ENCODE measurements around the gene SYDE1.

SYDE1 gene

GRCh38 chr19:15108845-15109767 is 1.9 kb downstream of the SYDE1 start:
- DNase-seq = no peak

GRCh38 chr19:15109768-15110417 is 2.7 kb downstream of the SYDE1 start:
- no peak for DNase-seq

- DNase-seq = no peak
Observed at GRCh38 chr19:15110418-15110815, 3.2 kb downstream of the SYDE1 start.

- DNase-seq = no peak
Observed at GRCh38 chr19:15111758-15112157, 4.6 kb downstream of the SYDE1 start.

GRCh38 chr19:15112385-15112784 is 5.2 kb downstream of the SYDE1 start:
- peak; percentile 40 for DNase-seq

GRCh38 chr19:15113245-15114152 is 6.3 kb downstream of the SYDE1 start:
- DNase-seq = no peak

- DNase-seq = no peak
Observed at GRCh38 chr19:15114153-15114540, 6.9 kb downstream of the SYDE1 start.

GRCh38 chr19:15115080-15115479 is 7.9 kb downstream of the SYDE1 start:
- DNase-seq = no peak

GRCh38 chr19:15115762-15116615 is 8.8 kb downstream of the SYDE1 start:
- no peak for DNase-seq

GRCh38 chr19:15116856-15117255 is 9.7 kb downstream of the SYDE1 start:
- DNase-seq = no peak

- DNase-seq = no peak
Observed at GRCh38 chr19:15118248-15118647, 11.0 kb downstream of the SYDE1 start.

GRCh38 chr19:15118789-15119494 is 11.7 kb downstream of the SYDE1 start:
- no peak for DNase-seq

- no peak for DNase-seq
Observed at GRCh38 chr19:15120135-15121026, 13.2 kb downstream of the SYDE1 start.

GRCh38 chr19:15122331-15123030 is 15.3 kb downstream of the SYDE1 start:
- no peak for DNase-seq

- DNase-seq = no peak
Observed at GRCh38 chr19:15123031-15123890, 16.1 kb downstream of the SYDE1 start.

GRCh38 chr19:15123900-15124299 is 16.7 kb downstream of the SYDE1 start:
- no peak for DNase-seq

- peak; percentile 23 for DNase-seq
Observed at GRCh38 chr19:15124572-15125231, 17.5 kb downstream of the SYDE1 start.

Data from RPMI8226 (cell line).